ENCODE results near the gene NSD2. TPM values are rescaled to one million over a fixed set of nuclear protein-coding genes. Genes with fewer than 3 reads are reported as not detected.

NSD2 gene
- total and polyA plus RNA-seq, 2 donors (not counting 1 experiment from before 2014, with no cell fraction given): 26.6 to 68.4 TPM

DNA sequence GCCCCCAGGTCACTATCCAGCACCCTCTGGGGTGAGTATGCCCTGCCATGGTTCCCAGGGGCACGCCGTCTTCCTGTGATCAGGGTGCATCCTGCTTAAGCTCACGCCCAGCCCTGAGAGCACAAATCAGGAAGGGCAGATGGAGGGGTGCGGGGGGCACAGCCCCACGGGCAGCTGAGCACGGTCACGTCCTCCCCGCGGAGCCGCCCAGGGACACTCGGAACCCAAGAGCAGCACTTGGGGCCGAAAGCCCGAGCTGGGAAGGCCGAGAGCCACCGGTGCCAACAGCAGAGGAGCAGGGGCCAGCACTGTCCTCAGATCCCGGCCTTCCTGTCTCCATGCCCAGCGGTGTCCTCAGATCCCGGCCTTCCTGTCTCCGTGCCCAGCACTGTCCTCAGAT, 116.1 kb downstream of the NSD2 start:
- H3K27me3 ChIP-seq (ENCODE audit: control insufficient read depth, insufficient read depth, low read length): no peaks in the 10 kb centered on the region
- no peak overlapping the region for H3K4me3 ChIP-seq (replicated peaks in 1 of 4; ENCODE audit: control extremely low read depth in 1 of 4, insufficient read depth in 1 of 4, low read depth in 3 of 4, low read length in 4 of 4)
- no peak overlapping the region for H3K4me2 ChIP-seq (ENCODE audit: extremely low read depth, insufficient read depth, low read length)
- no peak overlapping the region for H3K27ac ChIP-seq (ENCODE audit: insufficient read depth, low read length)
- H3K9me3 ChIP-seq (ENCODE audit: control insufficient read depth, insufficient read depth, low read depth, low read length): no peaks in the 10 kb centered on the region
- H4K20me1 ChIP-seq (ENCODE audit: control insufficient read depth, extremely low read depth, insufficient read depth, low read length): no peaks in the 10 kb centered on the region
- no peaks in the 10 kb centered on the region for H3K4me1 ChIP-seq (ENCODE audit: control insufficient read depth, extremely low read depth, insufficient read depth, low read length)
- TF ChIP-seq, protein P1, sequence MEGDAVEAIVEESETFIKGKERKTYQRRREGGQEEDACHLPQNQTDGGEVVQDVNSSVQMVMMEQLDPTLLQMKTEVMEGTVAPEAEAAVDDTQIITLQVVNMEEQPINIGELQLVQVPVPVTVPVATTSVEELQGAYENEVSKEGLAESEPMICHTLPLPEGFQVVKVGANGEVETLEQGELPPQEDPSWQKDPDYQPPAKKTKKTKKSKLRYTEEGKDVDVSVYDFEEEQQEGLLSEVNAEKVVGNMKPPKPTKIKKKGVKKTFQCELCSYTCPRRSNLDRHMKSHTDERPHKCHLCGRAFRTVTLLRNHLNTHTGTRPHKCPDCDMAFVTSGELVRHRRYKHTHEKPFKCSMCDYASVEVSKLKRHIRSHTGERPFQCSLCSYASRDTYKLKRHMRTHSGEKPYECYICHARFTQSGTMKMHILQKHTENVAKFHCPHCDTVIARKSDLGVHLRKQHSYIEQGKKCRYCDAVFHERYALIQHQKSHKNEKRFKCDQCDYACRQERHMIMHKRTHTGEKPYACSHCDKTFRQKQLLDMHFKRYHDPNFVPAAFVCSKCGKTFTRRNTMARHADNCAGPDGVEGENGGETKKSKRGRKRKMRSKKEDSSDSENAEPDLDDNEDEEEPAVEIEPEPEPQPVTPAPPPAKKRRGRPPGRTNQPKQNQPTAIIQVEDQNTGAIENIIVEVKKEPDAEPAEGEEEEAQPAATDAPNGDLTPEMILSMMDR (conservative IDR thresholded peaks at IDR 0.05 in 1 of 2, IDR thresholded peaks at IDR 0.05 in 1 of 2; ENCODE audit: low read depth in 1 of 2, low read length in 2 of 2): no peak
- no peak for TF ChIP-seq EZH2 (IDR thresholded peaks at IDR 0.05; ENCODE audit: low read length, missing control alignments)
- peaks cover under 1% of the 10 kb centered on the region for H3K79me2 ChIP-seq (ENCODE audit: control insufficient read depth, insufficient read depth, low read length)
- no peak overlapping the region for H2AFZ ChIP-seq (ENCODE audit: low read length)
- DNase-seq (ENCODE audit: low read depth in 2 of 2): no peak
- H3K36me3 ChIP-seq (ENCODE audit: control insufficient read depth, insufficient read depth, low read length): peaks cover 31% of the 10 kb centered on the region
- no peak overlapping the region for H3K9ac ChIP-seq (ENCODE audit: insufficient read depth, low read length)

DNA sequence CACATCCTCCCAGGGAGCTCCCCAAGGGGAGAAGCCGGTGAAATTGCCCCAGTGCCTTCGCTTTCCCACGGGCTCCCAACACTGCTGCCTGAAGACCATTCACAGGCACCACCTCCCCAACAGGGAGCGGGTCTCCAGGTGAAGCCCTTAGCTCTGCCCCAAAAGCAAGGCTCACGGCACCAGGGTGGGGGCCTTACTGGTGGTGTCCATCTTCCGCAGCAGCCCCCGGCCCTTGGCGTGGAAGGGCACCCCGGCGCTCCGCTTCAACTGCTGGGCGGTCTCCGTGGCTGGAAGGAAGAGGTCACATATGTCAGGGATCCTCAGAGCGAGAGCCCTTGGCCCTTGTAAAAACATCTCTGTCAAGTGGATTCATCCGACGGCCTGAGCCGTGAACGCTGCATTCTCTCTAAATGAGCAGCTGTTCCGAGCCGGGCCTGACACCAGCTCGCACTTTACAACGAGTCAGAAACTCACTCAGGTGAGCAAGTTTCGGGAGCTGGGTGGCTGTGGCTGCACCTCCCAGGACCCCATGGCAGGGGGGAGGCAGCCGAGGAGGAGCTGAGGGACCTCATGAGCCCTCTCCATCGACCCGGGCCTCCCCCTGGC, 116.6 kb downstream of the NSD2 start:
- peaks cover 27% of the 10 kb centered on the region for H3K36me3 ChIP-seq (ENCODE audit: control insufficient read depth, insufficient read depth, low read length)
- no peak overlapping the region for H3K9ac ChIP-seq (ENCODE audit: insufficient read depth, low read length)
- H3K27me3 ChIP-seq (ENCODE audit: control insufficient read depth, insufficient read depth, low read length): no peaks in the 10 kb centered on the region

DNA sequence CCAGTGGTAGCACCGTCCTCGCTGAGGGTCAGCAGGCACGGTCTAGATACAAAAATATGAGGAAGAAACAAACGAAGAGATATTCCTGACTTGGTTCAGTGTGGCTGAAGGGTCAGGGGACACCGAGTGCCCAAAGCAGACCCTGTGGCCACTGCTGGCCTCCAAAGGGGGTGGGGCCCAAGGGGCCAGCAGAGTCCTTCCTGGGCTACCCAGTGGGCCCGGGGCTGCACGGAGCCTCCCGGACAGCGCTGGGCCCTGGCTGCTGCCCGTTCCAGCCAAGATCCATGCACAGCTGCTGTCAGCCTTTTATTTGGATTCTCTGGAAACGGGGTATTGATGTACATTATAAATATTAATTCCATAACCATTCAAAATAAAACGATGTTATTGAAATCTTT, 117.1 kb downstream of the NSD2 start:
- H3K27me3 ChIP-seq (ENCODE audit: control insufficient read depth, insufficient read depth, low read length): no peaks in the 10 kb centered on the region
- H3K27ac ChIP-seq (ENCODE audit: insufficient read depth, low read length): no peak overlapping the region
- H2AFZ ChIP-seq (ENCODE audit: low read length): no peak overlapping the region
- no peaks in the 10 kb centered on the region for H3K4me1 ChIP-seq (ENCODE audit: control insufficient read depth, extremely low read depth, insufficient read depth, low read length)
- no peak overlapping the region for H3K4me2 ChIP-seq (ENCODE audit: extremely low read depth, insufficient read depth, low read length)
- TF ChIP-seq, protein P1 (conservative IDR thresholded peaks at IDR 0.05 in 1 of 2, IDR thresholded peaks at IDR 0.05 in 1 of 2; ENCODE audit: low read depth in 1 of 2, low read length in 2 of 2): no peak
- no peak for TF ChIP-seq EZH2 (IDR thresholded peaks at IDR 0.05; ENCODE audit: low read length, missing control alignments)
- no peak for DNase-seq (ENCODE audit: low read depth in 2 of 2)
- H3K9ac ChIP-seq (ENCODE audit: insufficient read depth, low read length): no peak overlapping the region
- H3K9me3 ChIP-seq (ENCODE audit: control insufficient read depth, insufficient read depth, low read depth, low read length): no peaks in the 10 kb centered on the region
- H3K4me3 ChIP-seq (replicated peaks in 1 of 4; ENCODE audit: control extremely low read depth in 1 of 4, insufficient read depth in 1 of 4, low read depth in 3 of 4, low read length in 4 of 4): no peak overlapping the region
- peaks cover 24% of the 10 kb centered on the region for H3K36me3 ChIP-seq (ENCODE audit: control insufficient read depth, insufficient read depth, low read length)
- no peaks in the 10 kb centered on the region for H4K20me1 ChIP-seq (ENCODE audit: control insufficient read depth, extremely low read depth, insufficient read depth, low read length)
- peaks cover 4% of the 10 kb centered on the region for H3K79me2 ChIP-seq (ENCODE audit: control insufficient read depth, insufficient read depth, low read length)

More for the DNA sequence above, 116.6 kb downstream of the NSD2 start:
- H3K4me3 ChIP-seq (replicated peaks in 1 of 4; ENCODE audit: control extremely low read depth in 1 of 4, insufficient read depth in 1 of 4, low read depth in 3 of 4, low read length in 4 of 4): no peak overlapping the region
- peaks cover 4% of the 10 kb centered on the region for H3K79me2 ChIP-seq (ENCODE audit: control insufficient read depth, insufficient read depth, low read length)
- no peaks in the 10 kb centered on the region for H3K4me1 ChIP-seq (ENCODE audit: control insufficient read depth, extremely low read depth, insufficient read depth, low read length)
- H4K20me1 ChIP-seq (ENCODE audit: control insufficient read depth, extremely low read depth, insufficient read depth, low read length): no peaks in the 10 kb centered on the region
- DNase-seq (ENCODE audit: low read depth in 2 of 2): no peak
- H3K4me2 ChIP-seq (ENCODE audit: extremely low read depth, insufficient read depth, low read length): no peak overlapping the region
- H2AFZ ChIP-seq (ENCODE audit: low read length): no peak overlapping the region
- H3K9me3 ChIP-seq (ENCODE audit: control insufficient read depth, insufficient read depth, low read depth, low read length): no peaks in the 10 kb centered on the region
- no peak overlapping the region for H3K27ac ChIP-seq (ENCODE audit: insufficient read depth, low read length)
- no peak for TF ChIP-seq EZH2 (IDR thresholded peaks at IDR 0.05; ENCODE audit: low read length, missing control alignments)
- TF ChIP-seq, protein P1 (conservative IDR thresholded peaks at IDR 0.05 in 1 of 2, IDR thresholded peaks at IDR 0.05 in 1 of 2; ENCODE audit: low read depth in 1 of 2, low read length in 2 of 2): no peak

Measured in fibroblast of lung (primary cell).